Measurements from ENCODE around the gene RAB11FIP4. TPM values are rescaled to one million over a fixed set of nuclear protein-coding genes. Genes with fewer than 3 reads are reported as not detected.

The RAB11FIP4 gene
- polyA plus RNA-seq, 1 of the 3 experiments (the other 2 are of a cell fraction), result 9.4 TPM

DNA sequence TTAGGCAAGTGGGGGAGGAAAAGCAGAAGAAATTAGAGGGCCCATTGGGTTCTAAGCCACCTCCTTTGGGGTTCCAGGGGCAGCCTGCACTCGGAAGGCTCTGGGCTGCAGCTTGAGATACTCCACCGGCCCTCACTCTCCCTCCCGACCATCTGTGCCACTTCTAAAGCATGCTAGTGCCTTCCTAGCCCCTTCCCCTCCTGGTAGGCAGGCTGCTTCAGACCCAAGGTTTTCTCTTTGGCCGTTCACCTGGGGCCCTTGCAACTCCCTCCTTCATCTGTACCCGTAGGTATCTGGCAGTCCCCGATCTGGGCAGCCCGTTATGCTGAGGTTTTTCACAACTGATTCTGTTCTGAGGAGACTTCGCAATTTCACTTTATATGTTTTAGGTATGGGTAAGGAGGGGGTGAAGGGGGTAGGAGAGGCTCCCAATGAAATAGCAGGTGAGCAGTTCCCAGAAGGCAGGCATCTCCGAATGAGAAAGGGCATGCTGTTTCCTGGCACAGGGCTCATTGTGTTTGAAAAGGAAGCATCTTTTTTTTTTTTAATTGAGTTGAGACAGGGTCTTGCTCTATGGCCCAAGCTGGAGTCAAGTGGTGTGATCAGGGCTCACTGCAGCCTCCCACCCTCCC is 98.7 kb downstream of the RAB11FIP4 start:
- DNase-seq, result no peak
- peaks cover 0 to 33% of the 10 kb centered on the region in 2 experiments; a peak in 1 of 4 replicates for H3K4me1 ChIP-seq (ENCODE audit: control insufficient read depth in 1 of 2, insufficient read depth in 2 of 2, low read depth in 1 of 2, low read length in 1 of 2)
- no peak overlapping the region for H3K4me2 ChIP-seq
- H3K9me2 ChIP-seq, result no peaks in the 10 kb centered on the region
- no peak overlapping the region for H3K27ac ChIP-seq (ENCODE audit: low read depth in 2 of 2, low read length in 1 of 2)
- 95% methylated on average over 9 of the region's 9 CpGs for WGBS (ENCODE audit: low lambda C conversion rate)
- H3K36me3 ChIP-seq (replicated peaks in 1 of 2; ENCODE audit: control insufficient read depth in 1 of 2, insufficient read depth in 2 of 2, low read length in 1 of 2), result no peaks in the 10 kb centered on the region
- CTCF ChIA-PET, result interaction anchor here (0.7 to 2.6 kb wide), 5 partner anchors 8 to 59 kb away, joined by 3 to 11 read pairs (median 4); no protein-coding TSS in a partner anchor
- no peaks in the 10 kb centered on the region for H3F3A ChIP-seq (replicated peaks; ENCODE audit: insufficient read depth)
- POLR2A ChIA-PET, result no interaction called here
- no peak overlapping the region for H3K4me3 ChIP-seq (ENCODE audit: low read depth in 2 of 2, low read length in 1 of 2)
- H3K79me2 ChIP-seq (ENCODE audit: insufficient read depth), result no peaks in the 10 kb centered on the region
- H3K9me3 ChIP-seq, result no peaks in the 10 kb centered on the region
- peaks cover 5% of the 10 kb centered on the region; the same call in 1 of the 2 replicates for H3K27me3 ChIP-seq (ENCODE audit: insufficient read depth)
- no peaks in the 10 kb centered on the region for H4K20me1 ChIP-seq (ENCODE audit: insufficient read depth)
- no peak overlapping the region for H2AFZ ChIP-seq (ENCODE audit: low read depth)
- no peak overlapping the region for H3K9ac ChIP-seq
- TF ChIP-seq EP300 (IDR thresholded peaks at IDR 0.05; ENCODE audit: borderline replicate concordance in 1 of 2, low read depth in 1 of 2, low read length in 1 of 2), result no peak
- no peak for TF ChIP-seq RXRA (IDR thresholded peaks at IDR 0.05; ENCODE audit: borderline replicate concordance, low read depth)
- TF ChIP-seq, protein P1, sequence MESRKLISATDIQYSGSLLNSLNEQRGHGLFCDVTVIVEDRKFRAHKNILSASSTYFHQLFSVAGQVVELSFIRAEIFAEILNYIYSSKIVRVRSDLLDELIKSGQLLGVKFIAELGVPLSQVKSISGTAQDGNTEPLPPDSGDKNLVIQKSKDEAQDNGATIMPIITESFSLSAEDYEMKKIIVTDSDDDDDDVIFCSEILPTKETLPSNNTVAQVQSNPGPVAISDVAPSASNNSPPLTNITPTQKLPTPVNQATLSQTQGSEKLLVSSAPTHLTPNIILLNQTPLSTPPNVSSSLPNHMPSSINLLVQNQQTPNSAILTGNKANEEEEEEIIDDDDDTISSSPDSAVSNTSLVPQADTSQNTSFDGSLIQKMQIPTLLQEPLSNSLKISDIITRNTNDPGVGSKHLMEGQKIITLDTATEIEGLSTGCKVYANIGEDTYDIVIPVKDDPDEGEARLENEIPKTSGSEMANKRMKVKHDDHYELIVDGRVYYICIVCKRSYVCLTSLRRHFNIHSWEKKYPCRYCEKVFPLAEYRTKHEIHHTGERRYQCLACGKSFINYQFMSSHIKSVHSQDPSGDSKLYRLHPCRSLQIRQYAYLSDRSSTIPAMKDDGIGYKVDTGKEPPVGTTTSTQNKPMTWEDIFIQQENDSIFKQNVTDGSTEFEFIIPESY (IDR thresholded peaks at IDR 0.05; ENCODE audit: borderline replicate concordance, low read depth), result no peak
- TF ChIP-seq RCOR1 (IDR thresholded peaks at IDR 0.05; ENCODE audit: low read length), result no peak
- TF ChIP-seq FOSL2 (IDR thresholded peaks at IDR 0.05; ENCODE audit: borderline replicate concordance, low read depth), result no peak

DNA sequence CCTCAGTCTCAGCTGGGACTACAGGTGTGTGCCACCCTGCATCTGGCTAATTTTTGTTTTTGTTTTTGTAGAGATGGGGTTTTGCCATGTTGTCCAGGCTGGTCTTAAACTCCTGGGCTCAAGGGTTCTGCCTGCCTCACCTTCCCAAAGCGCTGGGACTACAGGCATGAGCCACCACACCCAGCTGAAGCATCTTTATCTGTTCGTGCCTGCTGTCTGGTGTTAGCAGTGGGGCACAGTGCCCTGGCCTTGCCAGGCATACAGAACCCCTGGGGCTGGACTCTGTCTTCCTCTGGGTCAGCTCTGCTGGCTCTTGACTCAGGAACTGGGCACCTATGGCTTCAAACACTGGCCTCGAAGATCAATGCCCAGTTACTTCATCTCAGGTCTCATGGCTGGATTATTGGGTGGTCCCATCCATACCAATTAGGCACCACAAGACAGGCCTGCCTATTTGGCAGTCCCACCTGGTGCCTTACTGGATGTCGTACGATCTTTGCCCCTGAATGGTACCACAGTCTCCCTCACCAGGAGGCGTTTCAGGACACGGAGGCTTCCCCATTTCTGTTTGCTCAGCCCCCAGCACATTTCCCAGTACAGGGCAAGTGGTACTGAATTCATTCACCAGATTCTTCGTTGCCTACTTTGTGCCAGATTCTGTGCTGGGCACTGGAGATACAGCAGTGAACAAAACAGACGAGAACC is 99.3 kb downstream of the RAB11FIP4 start:
- H3K9ac ChIP-seq, result no peak overlapping the region
- H3K27me3 ChIP-seq (ENCODE audit: insufficient read depth), result peaks cover 5% of the 10 kb centered on the region; the same call in 1 of the 2 replicates
- H3K4me3 ChIP-seq (ENCODE audit: low read depth in 2 of 2, low read length in 1 of 2), result no peak overlapping the region
- no peak for TF ChIP-seq TAF1 (IDR thresholded peaks at IDR 0.05; ENCODE audit: borderline replicate concordance, low read depth, low read length)
- TF ChIP-seq YY1 (IDR thresholded peaks at IDR 0.05; ENCODE audit: low read depth), result no peak
- TF ChIP-seq FOXJ3 (CRISPR knock-in tag; IDR thresholded peaks at IDR 0.05), result no peak
- TF ChIP-seq RXRA (IDR thresholded peaks at IDR 0.05; ENCODE audit: borderline replicate concordance, low read depth), result no peak
- no peak for TF ChIP-seq RAD21 (IDR thresholded peaks at IDR 0.05; ENCODE audit: low read length)
- TF ChIP-seq, protein P1 (IDR thresholded peaks at IDR 0.05; ENCODE audit: borderline replicate concordance, low read depth), result no peak
- no peak for TF ChIP-seq TEAD4 (IDR thresholded peaks at IDR 0.05; ENCODE audit: borderline replicate concordance, insufficient read depth)
- no peak for TF ChIP-seq EZH2phosphoT487 (IDR thresholded peaks at IDR 0.05; ENCODE audit: borderline replicate concordance, low read depth)
- no peak for TF ChIP-seq RFX5 (IDR thresholded peaks at IDR 0.05; ENCODE audit: low read length)
- TF ChIP-seq FOXM1 (IDR thresholded peaks at IDR 0.05; ENCODE audit: low read depth), result no peak
- no peak for TF ChIP-seq SIN3A (IDR thresholded peaks at IDR 0.05; ENCODE audit: borderline replicate concordance, low read depth, low read length)
- TF ChIP-seq GABPA (IDR thresholded peaks at IDR 0.05; ENCODE audit: low read depth), result no peak
- WGBS (ENCODE audit: low lambda C conversion rate), result 85% methylated on average over 9 of the region's 9 CpGs
- H4K20me1 ChIP-seq (ENCODE audit: insufficient read depth), result no peaks in the 10 kb centered on the region
- no peaks in the 10 kb centered on the region for H3K9me2 ChIP-seq
- H3K79me2 ChIP-seq (ENCODE audit: insufficient read depth), result no peaks in the 10 kb centered on the region
- H3K36me3 ChIP-seq (replicated peaks in 1 of 2; ENCODE audit: control insufficient read depth in 1 of 2, insufficient read depth in 2 of 2, low read length in 1 of 2), result no peaks in the 10 kb centered on the region
- H2AFZ ChIP-seq (ENCODE audit: low read depth), result no peak overlapping the region
- no peak for DNase-seq
- ChIA-PET CTCF (interaction anchor here (0.8 to 1.5 kb wide), 2 partner anchors 18 to 27 kb away, joined by 3 to 4 read pairs; no protein-coding TSS in a partner anchor), POLR2A (interaction anchor here (1.1 kb wide), 1 partner anchor 9 kb away, joined by 3 read pairs; no protein-coding TSS in a partner anchor)
- no peaks in the 10 kb centered on the region for H3K9me3 ChIP-seq
- H3F3A ChIP-seq (replicated peaks; ENCODE audit: insufficient read depth), result no peaks in the 10 kb centered on the region
- H3K4me1 ChIP-seq (ENCODE audit: control insufficient read depth in 1 of 2, insufficient read depth in 2 of 2, low read depth in 1 of 2, low read length in 1 of 2), result peaks cover 0 to 34% of the 10 kb centered on the region in 2 experiments; a peak in 1 of 4 replicates
- no peak overlapping the region for H3K4me2 ChIP-seq
- no peak overlapping the region for H3K27ac ChIP-seq (ENCODE audit: low read depth in 2 of 2, low read length in 1 of 2)
